H54 (cell line): ENCODE data around the gene TNRC6A.

Source experiments
- DNase-seq: peaks from one replicate; pipeline ENCODE4 v3.0.0; 2011; ENCODE audit warnings: low spot score, mixed read lengths; ENCODE audit not compliant: insufficient read length
- FAIRE-seq: peaks from 3 replicates; lab custom pipeline; 2011; peaks lifted over from hg19 to GRCh38; lab: Jason Lieb, UNC
- POLR2A ChIP-seq: IDR thresholded peaks from 2 replicates; pipeline ENCODE4 v1.6.1; 2011; ENCODE audit warnings: low read depth, mild to moderate bottlenecking, low read length

TNRC6A gene

GRCh38 chr16:24758373-24758772, 28.9 kb downstream of the TNRC6A start:
- DNase-seq (no peak), FAIRE-seq (peak; percentile 62)
- TF ChIP-seq POLR2A: no peak

GRCh38 chr16:24759006-24759405, 29.6 kb downstream of the TNRC6A start:
- peak; percentile 78 for FAIRE-seq
- DNase-seq: no peak
- TF ChIP-seq POLR2A: no peak

GRCh38 chr16:24761526-24761925, 32.1 kb downstream of the TNRC6A start:
- DNase-seq (no peak), FAIRE-seq (no peak)
- no peak for TF ChIP-seq POLR2A

- DNase-seq (no peak), FAIRE-seq (no peak)
- TF ChIP-seq POLR2A: no peak
Observed at GRCh38 chr16:24764916-24765315, 35.5 kb downstream of the TNRC6A start.

- FAIRE-seq (no peak), DNase-seq (no peak)
- TF ChIP-seq POLR2A: no peak
Observed at GRCh38 chr16:24766057-24766456, 36.6 kb downstream of the TNRC6A start.

- no peak for DNase-seq
- no peak for TF ChIP-seq POLR2A
- FAIRE-seq: peak; percentile 61
Observed at GRCh38 chr16:24769806-24770205, 40.4 kb downstream of the TNRC6A start.

- FAIRE-seq: peak; percentile 70
- no peak for DNase-seq
- no peak for TF ChIP-seq POLR2A
Observed at GRCh38 chr16:24771132-24771778, 41.8 kb downstream of the TNRC6A start.

- no peak for DNase-seq
- peak; percentile 58 for FAIRE-seq
- no peak for TF ChIP-seq POLR2A
Observed at GRCh38 chr16:24771779-24772157, 42.3 kb downstream of the TNRC6A start.

GRCh38 chr16:24773771-24774427, 44.4 kb downstream of the TNRC6A start:
- TF ChIP-seq POLR2A: no peak
- FAIRE-seq: no peak
- no peak for DNase-seq

GRCh38 chr16:24774510-24774909, 45.1 kb downstream of the TNRC6A start:
- no peak for FAIRE-seq
- no peak for TF ChIP-seq POLR2A
- DNase-seq: no peak

- DNase-seq: no peak
- FAIRE-seq: no peak
- TF ChIP-seq POLR2A: no peak
Observed at GRCh38 chr16:24775455-24775854, 46.0 kb downstream of the TNRC6A start.

- peak; percentile 71 for FAIRE-seq
- no peak for DNase-seq
- TF ChIP-seq POLR2A: no peak
Observed at GRCh38 chr16:24776501-24777220, 47.2 kb downstream of the TNRC6A start.

- no peak for TF ChIP-seq POLR2A
- DNase-seq (no peak), FAIRE-seq (no peak)
Observed at GRCh38 chr16:24778671-24779070, 49.2 kb downstream of the TNRC6A start.

GRCh38 chr16:24781256-24781655, 51.8 kb downstream of the TNRC6A start:
- no peak for DNase-seq
- no peak for FAIRE-seq
- TF ChIP-seq POLR2A: no peak

GRCh38 chr16:24784121-24784520, 54.7 kb downstream of the TNRC6A start:
- FAIRE-seq (no peak), DNase-seq (no peak)
- TF ChIP-seq POLR2A: no peak
